A673 (cell line): ENCODE results near the gene SCAMP4.

Experiments
- EZH2 ChIP-seq: fragments of 200-600 bp; sonication (generic); IDR thresholded peaks from 2 replicates; pipeline ENCODE4 v1.6.1; 2017; ENCODE audit warnings: borderline replicate concordance, low read depth, mild to moderate bottlenecking, mixed read lengths, antibody characterized with exemption, low read length; ENCODE audit not compliant: poor library complexity, severe bottlenecking
- TF ChIP-seq, protein P1 (sequence below): fragments of 300-800, 200-600 bp; sonication (generic); conservative IDR thresholded peaks from 2 replicates; pipeline ENCODE4 v1.5.1; 2017; ENCODE audit warnings: low read depth, mild to moderate bottlenecking, antibody characterized with exemption, low read length, moderate library complexity, mixed read lengths

DNA sequence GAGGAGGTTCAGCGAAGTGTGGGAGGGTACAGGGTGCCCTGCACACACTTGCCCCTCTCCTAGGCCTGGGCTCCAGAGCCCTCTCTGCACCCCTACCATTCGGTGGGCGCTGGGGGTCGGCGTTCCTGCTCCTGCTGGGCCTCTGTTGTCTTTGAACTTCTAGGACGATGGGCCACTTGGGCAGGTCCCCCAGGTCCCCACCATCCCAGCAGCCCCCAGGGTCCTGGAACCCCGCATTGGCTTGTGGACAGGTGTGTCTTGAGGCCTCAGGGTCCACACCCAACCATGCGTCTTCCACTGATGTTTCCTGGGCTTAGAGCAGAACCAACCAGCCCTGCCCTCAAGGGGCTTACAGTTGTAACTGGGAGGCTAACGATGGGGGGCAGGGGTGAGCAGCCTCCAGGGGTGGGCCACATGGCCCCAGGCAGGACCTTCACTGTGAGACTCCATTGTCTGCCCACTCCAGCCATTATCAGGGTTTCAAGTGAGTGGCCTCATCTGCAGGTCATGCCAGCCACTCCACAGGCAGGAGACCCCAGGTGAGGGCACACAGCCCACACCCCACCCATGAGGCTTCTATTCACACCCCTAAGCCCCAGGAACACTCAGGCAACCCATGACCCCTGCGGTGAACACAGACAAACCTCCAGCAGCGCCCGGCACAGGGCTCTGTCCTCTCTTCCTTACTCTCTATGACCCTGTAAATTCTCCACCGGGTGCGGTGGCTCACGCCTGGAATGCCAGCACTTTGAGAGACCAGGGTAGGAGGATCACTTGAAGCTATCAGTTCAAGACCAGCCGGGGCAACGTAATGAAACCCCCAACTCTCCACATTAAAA is 39.8 kb upstream of the SCAMP4 start:
- TF ChIP-seq, protein P1, sequence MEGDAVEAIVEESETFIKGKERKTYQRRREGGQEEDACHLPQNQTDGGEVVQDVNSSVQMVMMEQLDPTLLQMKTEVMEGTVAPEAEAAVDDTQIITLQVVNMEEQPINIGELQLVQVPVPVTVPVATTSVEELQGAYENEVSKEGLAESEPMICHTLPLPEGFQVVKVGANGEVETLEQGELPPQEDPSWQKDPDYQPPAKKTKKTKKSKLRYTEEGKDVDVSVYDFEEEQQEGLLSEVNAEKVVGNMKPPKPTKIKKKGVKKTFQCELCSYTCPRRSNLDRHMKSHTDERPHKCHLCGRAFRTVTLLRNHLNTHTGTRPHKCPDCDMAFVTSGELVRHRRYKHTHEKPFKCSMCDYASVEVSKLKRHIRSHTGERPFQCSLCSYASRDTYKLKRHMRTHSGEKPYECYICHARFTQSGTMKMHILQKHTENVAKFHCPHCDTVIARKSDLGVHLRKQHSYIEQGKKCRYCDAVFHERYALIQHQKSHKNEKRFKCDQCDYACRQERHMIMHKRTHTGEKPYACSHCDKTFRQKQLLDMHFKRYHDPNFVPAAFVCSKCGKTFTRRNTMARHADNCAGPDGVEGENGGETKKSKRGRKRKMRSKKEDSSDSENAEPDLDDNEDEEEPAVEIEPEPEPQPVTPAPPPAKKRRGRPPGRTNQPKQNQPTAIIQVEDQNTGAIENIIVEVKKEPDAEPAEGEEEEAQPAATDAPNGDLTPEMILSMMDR: no peak
- TF ChIP-seq EZH2: no peak
